Uterus (tissue), 2 donors: ENCODE measurements around the gene CT47A1.

Experiments
- CTCF ChIP-seq, 4 experiments: fragments of 200-600 bp in 2 of 4; fragments of 450-650 bp in 2 of 4; sonication (generic) in 2 of 4; IDR thresholded peaks; one replicate each; pipeline ENCODE4 v1.5.1; 2016 to 2019; ENCODE audit warnings: antibody characterized with exemption in 4 of 4, mild to moderate bottlenecking in 2 of 4, moderate library complexity in 1 of 4
- POLR2A ChIP-seq, 2 donors: fragments of 450-650 bp; IDR thresholded peaks; one replicate each; pipeline ENCODE4 v1.6.1; 2016; ENCODE audit warnings: antibody characterized with exemption in 2 of 2, mild to moderate bottlenecking in 1 of 2, moderate library complexity in 1 of 2

GRCh38 chrX:121032531-121032930 is 47.0 kb upstream of the CT47A1 start:
- no peak for TF ChIP-seq POLR2A (IDR thresholded peaks at IDR 0.05)
- no peak for TF ChIP-seq CTCF (IDR thresholded peaks at IDR 0.05)
